Measurements from ENCODE around the gene ZC3H11A. TPM values are rescaled to one million over a fixed set of nuclear protein-coding genes. Genes with fewer than 3 reads are reported as not detected.

ZC3H11A gene
- total RNA-seq, 1 experiment from 2014 or later = 95.9 TPM

DNA sequence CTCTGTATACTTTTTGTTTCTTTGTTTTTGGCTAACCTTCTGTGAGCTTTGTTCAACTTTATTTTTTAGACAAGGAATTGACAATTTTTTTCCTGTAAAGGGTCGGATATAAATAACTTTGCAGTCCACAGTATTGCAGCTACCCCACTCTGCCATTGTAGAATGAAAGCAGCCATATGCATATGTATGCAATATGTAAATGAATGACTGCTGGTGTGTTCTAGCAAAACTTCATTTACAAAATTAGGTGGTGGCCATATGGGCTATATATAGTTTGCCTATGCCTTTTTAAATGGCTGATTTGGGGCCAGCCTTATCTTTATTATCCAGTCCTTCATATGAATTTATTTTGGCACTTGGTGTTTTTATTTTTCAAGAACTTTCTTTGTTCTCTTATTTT lies 48.0 kb downstream of the ZC3H11A start:
- Histone ChIP-seq H4K5ac (ENCODE audit: insufficient read length, low read depth, low read length) (no peak overlapping the region), H3K4ac (ENCODE audit: low read depth, low read length) (no peak overlapping the region), H3K79me1 (ENCODE audit: insufficient read depth, low read depth, low read length, poor library complexity, severe bottlenecking) (no peaks in the 10 kb centered on the region), H3K18ac (ENCODE audit: insufficient read length, low read depth, low read length) (no peak overlapping the region), H3K9ac (ENCODE audit: extremely low read depth, insufficient read length, low read length) (no peak overlapping the region), H3K27ac (ENCODE audit: insufficient read length, low read depth, low read length) (no peak overlapping the region), H2BK120ac (ENCODE audit: low read depth, low read length, poor library complexity, severe bottlenecking) (no peak overlapping the region), H3K23ac (ENCODE audit: insufficient read length, low read depth, low read length) (no peak overlapping the region), H2BK15ac (ENCODE audit: low read depth, low read length) (no peak overlapping the region), H3K23me2 (ENCODE audit: insufficient read length, low read depth, low read length, poor library complexity, severe bottlenecking) (no peaks in the 10 kb centered on the region), H3T11ph (ENCODE audit: low read length) (no peak overlapping the region), H3K14ac (ENCODE audit: insufficient read depth, low read length) (no peak overlapping the region), H3K4me2 (ENCODE audit: insufficient read depth, insufficient read length, low read length) (no peak overlapping the region), H2BK12ac (ENCODE audit: insufficient read length, low read depth, low read length) (no peak overlapping the region), H3K4me1 (ENCODE audit: insufficient read depth, low read length) (no peaks in the 10 kb centered on the region), H3K27me3 (ENCODE audit: insufficient read depth, low read length) (no peaks in the 10 kb centered on the region), H3K56ac (ENCODE audit: insufficient read length, low read depth, low read length) (no peak overlapping the region), H4K20me1 (ENCODE audit: control insufficient read depth, insufficient read depth, insufficient read length) (no peaks in the 10 kb centered on the region), H3K79me2 (ENCODE audit: insufficient read depth, low read length) (no peaks in the 10 kb centered on the region), H2AK5ac (ENCODE audit: insufficient read length, low read length) (no peak overlapping the region), H2BK20ac (ENCODE audit: low read depth, low read length, poor library complexity, severe bottlenecking) (no peak overlapping the region), H2AFZ (ENCODE audit: low read length) (no peak overlapping the region), H4K91ac (ENCODE audit: insufficient read length, low read depth, low read length) (no peak overlapping the region), H4K8ac (replicated peaks; ENCODE audit: insufficient read length, low read depth, low read length) (no peak overlapping the region), H3K9me3 (ENCODE audit: control insufficient read depth, low read depth, low read length) (no peaks in the 10 kb centered on the region), H2BK5ac (ENCODE audit: insufficient read length, low read length) (no peak overlapping the region)
- TF ChIP-seq, protein P1, sequence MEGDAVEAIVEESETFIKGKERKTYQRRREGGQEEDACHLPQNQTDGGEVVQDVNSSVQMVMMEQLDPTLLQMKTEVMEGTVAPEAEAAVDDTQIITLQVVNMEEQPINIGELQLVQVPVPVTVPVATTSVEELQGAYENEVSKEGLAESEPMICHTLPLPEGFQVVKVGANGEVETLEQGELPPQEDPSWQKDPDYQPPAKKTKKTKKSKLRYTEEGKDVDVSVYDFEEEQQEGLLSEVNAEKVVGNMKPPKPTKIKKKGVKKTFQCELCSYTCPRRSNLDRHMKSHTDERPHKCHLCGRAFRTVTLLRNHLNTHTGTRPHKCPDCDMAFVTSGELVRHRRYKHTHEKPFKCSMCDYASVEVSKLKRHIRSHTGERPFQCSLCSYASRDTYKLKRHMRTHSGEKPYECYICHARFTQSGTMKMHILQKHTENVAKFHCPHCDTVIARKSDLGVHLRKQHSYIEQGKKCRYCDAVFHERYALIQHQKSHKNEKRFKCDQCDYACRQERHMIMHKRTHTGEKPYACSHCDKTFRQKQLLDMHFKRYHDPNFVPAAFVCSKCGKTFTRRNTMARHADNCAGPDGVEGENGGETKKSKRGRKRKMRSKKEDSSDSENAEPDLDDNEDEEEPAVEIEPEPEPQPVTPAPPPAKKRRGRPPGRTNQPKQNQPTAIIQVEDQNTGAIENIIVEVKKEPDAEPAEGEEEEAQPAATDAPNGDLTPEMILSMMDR (conservative IDR thresholded peaks at IDR 0.05) = no peak
- H3K9me3 Mint-ChIP-seq = peaks cover 21% of the 10 kb centered on the region in 2 experiments
- no peak for DNase-seq
- H3K27me3 Mint-ChIP-seq (ENCODE audit: low read depth) = no peaks in the 10 kb centered on the region
- H3K36me3 Mint-ChIP-seq (ENCODE audit: insufficient read depth in 1 of 3, low read depth in 3 of 3) = peaks cover 55 to 90% (median 84%) of the 10 kb centered on the region in 3 experiments
- H3K4me3 Mint-ChIP-seq = no peak overlapping the region; a peak in 1 of 5 replicates
- no CpG with 5 or more reads among the region's 1 CpG for WGBS (ENCODE audit: extremely low coverage, insufficient read length, low lambda C conversion rate)
- peaks cover 4 to 8% of the 10 kb centered on the region in 2 experiments for H3K4me1 Mint-ChIP-seq
- peak overlapping the region in 2 of 3 experiments; percentile 31 to 81; a peak in 2 of 7 replicates for H3K27ac Mint-ChIP-seq

Other genes starting within 250 kb of the ZC3H11A start
- gene ATP2B4, start 168.8 kb upstream of the ZC3H11A start, total RNA-seq (2021) = 14.1 and 15.7 TPM in 2 replicates
- gene LAX1, start 30.4 kb upstream of the ZC3H11A start, total RNA-seq (2021) = not detected in 2 replicates
- gene ZBED6, start within 50 bp of the ZC3H11A start, total RNA-seq (2021) = 12.2 and 13.1 TPM in 2 replicates
- gene SNRPE, start 66.0 kb downstream of the ZC3H11A start, total RNA-seq (2021) = 326 and 327 TPM in 2 replicates

Data from H9 (cell line).